KMS-11 (cell line): ENCODE measurements around the gene SAMD8.
A peak's percentile ranks its signal among the peaks of the same experiment; 100 is the strongest.

ENCODE experiments used
- H2AFZ ChIP-seq: fragments of 200-600 bp; sonication (generic); 2 replicates; pipeline ENCODE4 v1.6.1; 2016; ENCODE audit warnings: antibody characterized with exemption, mixed run types, low read depth
- H3K27ac ChIP-seq: fragments of 200-600 bp; sonication (generic); 2 replicates; pipeline ENCODE4 v1.6.1; 2016; ENCODE audit warnings: mild to moderate bottlenecking, mixed run types
- H3K27me3 ChIP-seq: fragments of 200-600 bp; sonication (generic); 2 replicates; pipeline ENCODE4 v1.6.1; 2017; ENCODE audit warnings: mild to moderate bottlenecking, low read depth, mixed run types, moderate library complexity; ENCODE audit not compliant: insufficient read depth
- H3K36me3 ChIP-seq: fragments of 200-600 bp; sonication (generic); 2 replicates; pipeline ENCODE4 v1.6.1; 2017; ENCODE audit warnings: mild to moderate bottlenecking, mixed run types; ENCODE audit not compliant: insufficient read depth
- H3K4me1 ChIP-seq: fragments of 200-600 bp; sonication (generic); 2 replicates; pipeline ENCODE4 v1.6.1; 2016; ENCODE audit warnings: mild to moderate bottlenecking, low read depth, mixed run types; ENCODE audit not compliant: poor library complexity, severe bottlenecking
- H3K4me2 ChIP-seq: fragments of 200-600 bp; sonication (generic); 2 replicates; pipeline ENCODE4 v1.7.0; 2016; ENCODE audit warnings: mild to moderate bottlenecking, mixed run types
- H3K4me3 ChIP-seq: fragments of 200-600 bp; sonication (generic); IDR thresholded peaks from 2 replicates; pipeline ENCODE4 v1.6.1; 2017; ENCODE audit warnings: low read depth, low read length, mixed read lengths; ENCODE audit not compliant: insufficient read depth
- H3K79me2 ChIP-seq: fragments of 200-600 bp; sonication (generic); 2 replicates; pipeline ENCODE4 v1.6.1; 2016; ENCODE audit warnings: low read depth, mixed run types; ENCODE audit not compliant: insufficient read depth
- H3K9ac ChIP-seq: fragments of 200-600 bp; sonication (generic); 2 replicates; pipeline ENCODE4 v1.6.1; 2016; ENCODE audit warnings: mild to moderate bottlenecking, mixed run types
- H4K20me1 ChIP-seq: fragments of 200-600 bp; sonication (generic); 2 replicates; pipeline ENCODE4 v1.6.1; 2016; ENCODE audit warnings: mild to moderate bottlenecking, mixed run types; ENCODE audit not compliant: insufficient read depth
- TF ChIP-seq, protein P1 (sequence below): fragments of 200-600 bp; sonication (generic); conservative IDR thresholded peaks from 2 replicates; pipeline ENCODE4 v1.6.1; 2017; ENCODE audit warnings: low read depth, mild to moderate bottlenecking, antibody characterized with exemption, low read length, moderate library complexity, mixed read lengths

The SAMD8 gene

DNA sequence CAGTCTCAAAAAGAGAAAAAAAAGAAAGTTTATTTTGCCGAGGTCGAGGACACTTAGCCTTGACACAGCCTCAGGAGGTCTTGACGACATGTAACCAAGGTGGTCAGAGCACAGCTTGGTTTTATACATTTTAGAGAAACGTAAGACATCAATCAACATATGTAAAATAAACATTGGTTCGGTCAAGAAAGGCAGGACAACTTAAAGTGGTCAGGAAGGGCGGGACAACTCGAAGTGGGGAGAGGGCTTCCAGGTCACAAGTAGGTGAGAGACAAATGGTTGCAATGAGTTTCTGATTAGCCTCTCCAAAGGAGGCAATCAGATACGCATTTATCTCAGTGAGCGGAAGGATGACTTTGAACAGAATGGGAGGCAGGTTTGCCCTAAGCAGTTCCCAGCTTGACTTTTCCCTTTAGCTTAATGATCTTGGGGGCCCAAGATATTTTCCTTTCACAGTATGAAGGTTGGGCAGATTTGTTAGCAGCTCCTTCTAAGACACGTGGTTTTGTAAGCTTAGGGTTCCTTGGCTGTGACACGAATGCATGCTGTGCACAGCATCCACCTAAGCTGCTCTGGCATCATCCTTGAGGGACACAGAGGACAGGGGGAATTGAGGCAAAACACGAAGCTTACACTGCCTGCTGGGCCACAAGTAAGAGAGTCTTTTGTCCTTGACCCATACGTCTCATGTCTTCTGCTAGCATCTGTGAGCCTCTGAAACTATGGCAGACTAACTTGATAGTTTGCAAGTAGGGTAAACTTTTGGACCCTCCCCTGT is 95.8 kb downstream of the SAMD8 start:
- H3K27ac ChIP-seq, result no peak overlapping the region

DNA sequence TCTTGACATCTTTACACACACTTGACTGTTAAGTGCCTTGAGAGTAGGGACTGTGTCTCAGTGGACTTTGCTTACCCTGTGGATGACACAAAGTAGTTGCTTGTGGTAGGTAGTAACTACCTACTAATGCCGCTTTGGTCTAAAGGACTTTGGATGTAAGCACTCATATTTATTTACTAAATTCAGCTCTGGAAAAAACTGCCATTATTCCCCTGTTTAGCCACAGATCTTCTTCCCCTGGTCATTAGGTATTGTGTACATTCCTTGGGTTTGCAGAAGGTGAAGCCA is 96.3 kb downstream of the SAMD8 start:
- H3K27me3 ChIP-seq, result no peaks in the 10 kb centered on the region
- H3K4me3 ChIP-seq, result no peak overlapping the region
- no peak overlapping the region for H2AFZ ChIP-seq
- TF ChIP-seq, protein P1, sequence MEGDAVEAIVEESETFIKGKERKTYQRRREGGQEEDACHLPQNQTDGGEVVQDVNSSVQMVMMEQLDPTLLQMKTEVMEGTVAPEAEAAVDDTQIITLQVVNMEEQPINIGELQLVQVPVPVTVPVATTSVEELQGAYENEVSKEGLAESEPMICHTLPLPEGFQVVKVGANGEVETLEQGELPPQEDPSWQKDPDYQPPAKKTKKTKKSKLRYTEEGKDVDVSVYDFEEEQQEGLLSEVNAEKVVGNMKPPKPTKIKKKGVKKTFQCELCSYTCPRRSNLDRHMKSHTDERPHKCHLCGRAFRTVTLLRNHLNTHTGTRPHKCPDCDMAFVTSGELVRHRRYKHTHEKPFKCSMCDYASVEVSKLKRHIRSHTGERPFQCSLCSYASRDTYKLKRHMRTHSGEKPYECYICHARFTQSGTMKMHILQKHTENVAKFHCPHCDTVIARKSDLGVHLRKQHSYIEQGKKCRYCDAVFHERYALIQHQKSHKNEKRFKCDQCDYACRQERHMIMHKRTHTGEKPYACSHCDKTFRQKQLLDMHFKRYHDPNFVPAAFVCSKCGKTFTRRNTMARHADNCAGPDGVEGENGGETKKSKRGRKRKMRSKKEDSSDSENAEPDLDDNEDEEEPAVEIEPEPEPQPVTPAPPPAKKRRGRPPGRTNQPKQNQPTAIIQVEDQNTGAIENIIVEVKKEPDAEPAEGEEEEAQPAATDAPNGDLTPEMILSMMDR, result no peak
- H3K9ac ChIP-seq, result no peak overlapping the region
- H4K20me1 ChIP-seq, result no peaks in the 10 kb centered on the region
- H3K4me1 ChIP-seq, result peaks cover 18% of the 10 kb centered on the region
- peaks cover 6% of the 10 kb centered on the region; the same call in 1 of the 2 replicates for H3K36me3 ChIP-seq
- no peak overlapping the region for H3K27ac ChIP-seq
- H3K4me2 ChIP-seq, result no peak overlapping the region
- peaks cover 21% of the 10 kb centered on the region for H3K79me2 ChIP-seq

More for the DNA sequence above, 95.8 kb downstream of the SAMD8 start:
- TF ChIP-seq, protein P1, result no peak
- H2AFZ ChIP-seq, result no peak overlapping the region
- H3K4me1 ChIP-seq, result peaks cover 13% of the 10 kb centered on the region
- H3K4me2 ChIP-seq, result no peak overlapping the region
- H3K4me3 ChIP-seq, result no peak overlapping the region
- no peak overlapping the region for H3K9ac ChIP-seq
- peaks cover 16% of the 10 kb centered on the region for H3K79me2 ChIP-seq
- peaks cover under 1% of the 10 kb centered on the region; the same call in 1 of the 2 replicates for H3K36me3 ChIP-seq
- no peaks in the 10 kb centered on the region for H3K27me3 ChIP-seq
- H4K20me1 ChIP-seq, result no peaks in the 10 kb centered on the region

DNA sequence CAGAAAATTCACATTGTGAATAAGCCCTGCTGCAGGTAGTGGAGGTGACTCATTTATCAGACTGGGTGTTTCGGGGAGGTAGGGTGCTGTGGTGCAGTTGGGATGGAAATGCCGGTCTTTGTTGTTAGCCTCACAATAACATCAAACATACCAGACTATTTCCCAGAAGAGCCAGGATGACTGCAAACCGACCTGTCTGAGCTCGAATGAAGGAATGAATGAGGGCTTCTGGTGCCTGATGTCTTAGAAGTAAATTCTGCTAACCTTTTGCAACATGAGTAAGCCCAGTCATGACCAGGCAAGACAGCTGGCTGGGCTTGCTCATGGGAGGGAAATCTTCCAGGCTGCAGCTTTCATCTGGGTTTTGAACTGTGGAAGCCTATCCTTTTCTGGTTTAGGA is 96.7 kb downstream of the SAMD8 start:
- H3K27ac ChIP-seq, result no peak overlapping the region
- H3K27me3 ChIP-seq, result no peaks in the 10 kb centered on the region
- H3K79me2 ChIP-seq, result peaks cover 25% of the 10 kb centered on the region
- H3K36me3 ChIP-seq, result peaks cover 9% of the 10 kb centered on the region; the same call in 1 of the 2 replicates
- peaks cover 22% of the 10 kb centered on the region for H3K4me1 ChIP-seq
- H3K4me3 ChIP-seq, result no peak overlapping the region
- no peak overlapping the region for H3K4me2 ChIP-seq
- TF ChIP-seq, protein P1, result no peak
- no peak overlapping the region for H2AFZ ChIP-seq
- H3K9ac ChIP-seq, result no peak overlapping the region
- no peaks in the 10 kb centered on the region for H4K20me1 ChIP-seq

DNA sequence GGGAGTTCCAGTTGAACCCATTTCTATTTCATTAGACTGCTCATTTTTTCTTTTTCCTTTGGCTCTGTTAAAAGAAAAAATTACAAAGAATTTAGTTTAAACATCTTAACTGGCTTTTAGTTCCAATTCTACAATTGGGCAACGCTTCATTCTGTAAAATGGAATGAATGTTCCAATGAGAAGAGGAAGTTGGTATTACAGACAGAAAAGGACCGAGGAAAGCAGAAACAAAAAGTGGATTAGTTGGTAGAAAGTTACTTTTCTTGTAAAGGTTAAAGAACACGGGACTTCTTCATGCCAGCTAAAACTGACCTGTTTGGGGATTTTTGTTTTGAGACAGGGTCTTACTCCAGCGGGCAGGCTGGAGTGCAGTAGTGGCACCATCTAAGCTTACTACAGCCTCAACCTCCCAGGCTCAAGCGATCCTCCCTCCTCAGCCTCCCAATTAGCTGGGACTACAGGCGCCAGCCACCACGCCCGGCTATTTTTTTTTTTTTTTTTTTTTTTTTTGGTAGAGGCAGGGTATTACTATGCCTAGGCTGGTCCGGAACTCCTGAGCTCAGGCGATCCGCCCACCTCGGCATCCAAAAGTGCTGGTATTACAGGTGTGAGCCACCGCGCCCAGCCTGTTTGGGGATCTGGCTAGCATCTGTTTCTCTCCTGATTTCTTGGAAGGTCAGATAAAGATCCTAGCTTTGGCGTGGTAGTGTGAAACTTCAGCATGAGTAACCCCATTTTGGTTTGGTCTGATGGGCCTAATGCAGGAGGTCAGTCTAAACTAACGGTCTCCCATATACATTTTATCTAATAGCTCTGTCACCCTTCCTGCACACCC is 97.8 kb downstream of the SAMD8 start:
- Histone ChIP-seq H3K36me3 (peaks cover 10% of the 10 kb centered on the region; the same call in 1 of the 2 replicates), H3K4me3 (no peak overlapping the region), H2AFZ (peak overlapping the region; percentile 86), H3K79me2 (peaks cover 35% of the 10 kb centered on the region), H3K27me3 (no peaks in the 10 kb centered on the region), H3K9ac (peak overlapping the region; percentile 93), H4K20me1 (no peaks in the 10 kb centered on the region), H3K27ac (peak overlapping the region; percentile 96), H3K4me2 (peak overlapping the region; percentile 66), H3K4me1 (peaks cover 30% of the 10 kb centered on the region)
- TF ChIP-seq, protein P1, result no peak
